Activated CD4-positive, alpha-beta T cell treated with anti-CD3 and anti-CD28 coated beads, Interleukin-2, Interleukin-4, amounts not matched to agents 100 ng/mL and 50 ng/mL, durations not matched to agents 16 hours and 8 hours (primary cell): ENCODE data around the gene SLC25A34.

Experiments used
- DNase-seq: peaks from one replicate; pipeline ENCODE4 v3.0.0-alpha.2; 2020; ENCODE audit warnings: low spot score

The SLC25A34 gene

DNA sequence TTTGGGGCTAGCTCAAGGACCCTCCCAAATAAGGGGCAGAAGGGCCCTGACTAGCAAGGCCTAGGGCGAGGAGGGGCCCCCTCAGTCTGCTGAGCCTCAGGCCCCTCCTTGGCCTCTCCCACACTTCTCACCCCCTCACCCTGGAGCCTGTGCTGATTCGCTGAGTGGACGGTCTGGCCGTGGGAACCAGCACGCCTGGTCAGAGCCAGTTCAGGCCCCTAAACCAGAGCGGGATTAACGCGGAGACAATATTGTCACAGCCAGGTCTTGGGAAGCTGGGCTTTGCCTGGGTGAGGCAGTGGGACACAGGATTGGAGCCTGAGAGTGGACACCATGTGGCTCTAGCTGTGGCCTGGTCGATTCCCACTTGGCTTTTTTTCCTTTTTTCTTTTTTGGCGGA lies 17.7 kb downstream of the SLC25A34 start:
- DNase-seq = no peak

DNA sequence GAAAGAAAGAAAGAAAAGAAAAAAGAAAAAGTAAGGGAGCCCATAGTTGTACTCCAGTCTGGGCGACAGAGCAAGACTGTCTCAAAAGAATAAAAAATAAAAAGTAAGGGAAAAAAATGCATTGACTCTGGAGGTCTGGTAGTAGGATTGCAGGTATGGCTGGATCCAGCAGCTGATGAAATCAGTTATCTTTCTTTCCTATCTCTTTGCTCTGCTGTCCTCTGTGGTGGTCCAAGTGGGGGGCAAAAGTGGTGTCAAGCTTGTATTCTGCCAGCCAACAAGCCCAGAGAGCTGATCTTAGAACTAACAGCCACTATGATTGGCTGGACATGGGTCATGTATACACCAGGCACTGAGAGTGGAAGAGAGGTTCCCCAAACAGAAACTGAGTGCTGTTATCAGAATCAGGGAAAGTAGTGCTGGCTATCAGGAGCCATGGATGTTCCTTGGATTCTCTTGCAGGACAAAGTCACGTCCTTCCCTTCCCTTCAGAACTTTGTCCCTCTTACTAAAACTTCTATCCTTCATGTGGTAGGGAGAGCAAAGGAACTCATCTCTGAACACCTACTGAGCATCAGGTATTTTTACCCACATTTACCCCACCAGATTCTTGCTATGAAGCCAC lies 19.1 kb downstream of the SLC25A34 start:
- no peak for DNase-seq

DNA sequence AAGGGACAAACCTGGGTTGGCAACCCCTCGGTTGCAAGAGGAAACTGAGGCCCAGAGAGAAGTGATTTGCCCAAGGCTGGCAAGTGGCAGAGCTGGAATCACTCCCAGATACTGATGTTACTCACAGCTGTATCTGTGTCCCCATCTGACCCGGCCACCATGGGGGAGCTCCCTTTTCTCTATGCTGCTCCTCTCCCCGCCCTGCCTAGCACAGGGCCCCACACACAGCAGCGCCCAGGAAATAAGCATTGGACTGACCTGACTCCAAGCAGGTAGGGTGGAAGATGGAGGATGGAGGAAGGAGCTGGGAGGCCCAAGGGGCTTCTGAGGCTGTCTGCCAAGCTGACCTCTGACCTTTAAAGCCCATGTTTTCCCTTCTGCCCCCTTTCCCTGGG lies 19.6 kb downstream of the SLC25A34 start:
- no peak for DNase-seq

DNA sequence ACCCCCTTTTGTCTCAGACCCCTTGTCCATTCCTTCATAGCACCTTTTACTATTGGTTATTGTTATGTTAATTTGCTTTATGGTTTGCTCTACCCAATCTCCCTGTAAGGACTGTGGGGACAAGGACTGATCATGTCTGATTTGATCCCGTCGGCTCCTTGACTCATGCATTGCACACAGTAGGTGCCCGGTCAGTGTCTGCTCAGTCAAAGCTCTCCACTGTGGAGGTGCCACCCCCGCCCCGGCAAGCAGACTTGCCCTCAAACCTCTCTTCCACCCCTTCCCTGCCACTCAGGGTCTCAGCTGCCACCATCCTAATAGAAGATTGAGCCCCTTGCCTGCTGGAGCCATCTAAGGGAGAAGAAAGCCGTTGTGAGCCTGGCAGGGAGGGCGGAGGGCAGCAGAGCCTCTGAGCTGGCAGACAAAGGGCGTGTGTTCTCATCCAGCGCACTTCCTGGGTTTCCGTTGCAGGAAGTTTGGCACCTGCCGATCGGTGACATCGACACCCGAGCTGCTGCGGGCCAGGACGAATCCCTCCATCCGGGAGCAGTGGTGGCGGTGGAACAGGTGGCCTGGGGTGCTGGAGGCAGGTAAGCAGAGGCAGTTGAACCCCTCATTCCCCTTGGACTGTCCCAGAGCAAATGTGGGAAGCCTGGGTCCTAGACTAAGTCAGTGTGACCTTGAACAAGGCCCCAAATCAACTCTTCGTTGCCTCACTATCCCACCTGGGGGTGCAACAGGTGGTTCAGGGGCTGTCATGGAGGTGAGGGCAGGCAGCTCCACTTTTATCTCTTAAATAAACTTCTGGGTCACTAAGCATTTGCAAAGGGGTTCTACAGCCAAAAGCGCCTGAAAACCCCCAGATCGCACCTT lies 20.3 kb downstream of the SLC25A34 start:
- DNase-seq = no peak

DNA sequence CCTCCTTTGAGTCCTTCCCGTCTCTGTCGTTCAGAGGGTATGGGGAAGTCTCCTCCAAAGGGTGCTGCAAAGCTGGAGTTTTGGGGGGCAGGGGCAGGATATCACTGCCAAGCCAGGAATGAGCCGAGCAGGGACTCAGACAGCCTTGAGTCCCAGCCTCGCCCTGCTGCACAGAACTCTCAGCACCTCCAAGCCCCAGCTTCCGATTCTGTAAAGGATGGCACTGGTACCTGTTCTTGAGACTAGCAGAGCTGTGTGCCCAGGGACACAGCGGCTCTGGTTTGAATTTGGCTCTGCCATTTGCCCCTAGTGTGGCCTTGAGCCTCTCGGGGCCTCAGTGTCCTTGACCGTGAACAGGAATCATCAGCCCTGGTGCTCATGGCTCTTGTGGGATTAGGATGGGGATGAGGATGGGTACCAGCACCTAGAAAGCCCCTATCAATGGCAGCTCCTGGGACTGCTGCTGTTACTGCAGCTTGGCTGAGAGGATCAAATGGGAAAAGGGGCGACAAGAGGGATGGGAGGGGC lies 21.0 kb downstream of the SLC25A34 start:
- no peak for DNase-seq

DNA sequence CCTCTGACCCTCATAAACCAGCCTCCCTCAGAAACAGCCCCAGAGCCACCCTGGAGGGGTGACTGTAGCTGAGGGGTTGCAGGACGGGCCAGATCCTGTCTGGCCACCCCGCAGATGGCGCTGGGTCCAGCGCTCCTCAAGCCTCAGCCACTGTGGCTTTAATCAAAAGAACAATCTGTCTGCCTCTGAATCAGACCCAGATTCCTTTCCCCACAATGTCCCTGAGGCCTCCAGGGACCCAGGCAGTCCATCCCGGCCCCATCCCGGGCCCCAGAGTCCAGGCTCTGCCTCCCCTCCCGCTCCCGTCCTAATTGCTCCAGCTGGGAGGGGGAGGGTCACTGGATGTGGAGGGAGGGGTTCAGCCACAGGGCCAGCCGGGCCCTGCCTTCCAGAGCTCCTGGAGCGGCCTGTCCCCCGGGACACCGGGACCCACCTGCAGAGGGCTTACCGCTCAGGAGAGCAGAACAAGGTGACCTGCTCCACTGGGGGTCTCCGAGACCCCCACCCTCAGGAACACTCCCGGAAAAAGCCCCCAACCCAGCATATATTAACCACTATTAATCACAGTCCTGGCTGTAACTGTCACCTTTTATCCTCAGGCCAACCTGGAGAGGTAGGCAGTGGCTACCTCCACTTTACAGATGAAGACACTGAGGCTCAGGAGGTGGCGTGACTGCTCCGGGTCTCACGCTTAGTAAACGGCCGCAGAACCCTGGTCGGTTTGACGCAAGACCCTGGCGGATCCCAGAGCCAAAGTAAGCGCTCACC lies 21.7 kb downstream of the SLC25A34 start:
- no peak for DNase-seq

DNA sequence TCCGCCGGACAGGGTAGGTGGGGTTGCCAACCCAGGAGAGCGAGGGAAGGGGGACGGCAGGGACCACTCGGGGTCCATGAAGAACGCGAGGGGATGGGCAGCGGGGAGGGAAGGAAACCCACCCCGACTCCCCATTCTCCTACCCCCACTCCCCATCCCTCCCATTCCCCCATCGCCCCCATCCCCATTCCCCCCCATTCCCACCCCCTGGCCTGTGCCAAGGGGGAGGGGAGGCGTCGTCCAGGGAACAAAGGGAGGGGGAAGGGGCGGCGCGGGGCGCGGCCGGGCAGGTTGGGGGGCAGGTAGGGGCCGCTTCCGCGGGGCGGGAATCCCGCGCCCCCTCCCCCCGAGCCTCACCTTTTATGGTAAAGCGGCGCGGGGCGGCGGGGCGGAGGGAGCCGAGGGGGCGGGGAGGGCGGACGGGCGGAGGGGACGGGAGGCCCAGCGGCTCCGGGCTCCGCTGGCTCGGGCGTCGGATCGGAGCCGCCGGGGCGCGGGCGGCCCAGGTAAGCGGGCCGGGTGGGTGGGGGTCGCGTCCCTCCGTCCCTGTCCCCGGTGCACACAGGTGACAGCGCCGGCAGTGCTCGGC lies 22.4 kb downstream of the SLC25A34 start, which contains the start of gene FBLIM1:
TSS of gene FBLIM1 (plus strand) at position 453 of the 589 bp plus-strand sequence. CDS start 6,189 bp downstream, outside the sequence.
- DNase-seq = no peak

DNA sequence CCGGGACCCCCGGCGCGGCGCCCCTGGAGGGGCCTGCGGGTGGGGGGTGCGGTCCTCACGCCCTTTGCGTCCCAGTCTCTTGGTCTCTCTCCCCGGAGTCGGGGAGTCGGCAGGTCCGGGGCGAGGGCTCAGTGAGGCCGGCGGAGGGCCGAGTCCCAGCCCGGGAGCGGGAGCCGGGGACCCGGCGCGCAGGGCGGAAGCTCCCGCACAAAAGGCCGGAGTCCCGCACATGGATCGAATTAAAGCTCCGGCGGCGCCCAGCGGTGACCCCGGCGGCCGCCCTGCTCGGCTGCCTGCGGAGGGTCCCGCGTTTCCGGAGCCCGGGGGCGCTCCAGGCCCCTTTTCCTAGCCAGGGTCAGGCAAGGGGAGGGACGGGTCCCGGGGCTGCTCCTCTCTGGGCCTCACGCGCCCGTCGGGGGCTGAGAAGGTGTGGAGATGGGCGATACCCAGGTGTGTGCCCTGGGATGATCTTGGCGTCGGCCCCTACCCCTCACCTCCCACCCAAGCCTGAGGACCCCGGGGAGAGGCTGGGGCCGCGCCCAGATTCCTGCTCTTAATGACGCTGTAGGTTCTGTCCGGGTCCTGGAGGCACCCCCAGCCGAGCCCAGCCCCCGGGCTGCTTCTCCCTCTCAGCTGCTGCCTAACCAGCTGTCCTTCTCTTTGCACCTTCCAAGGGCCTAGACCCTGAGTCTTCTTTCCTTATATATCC lies 23.0 kb downstream of the SLC25A34 start:
- no peak for DNase-seq

DNA sequence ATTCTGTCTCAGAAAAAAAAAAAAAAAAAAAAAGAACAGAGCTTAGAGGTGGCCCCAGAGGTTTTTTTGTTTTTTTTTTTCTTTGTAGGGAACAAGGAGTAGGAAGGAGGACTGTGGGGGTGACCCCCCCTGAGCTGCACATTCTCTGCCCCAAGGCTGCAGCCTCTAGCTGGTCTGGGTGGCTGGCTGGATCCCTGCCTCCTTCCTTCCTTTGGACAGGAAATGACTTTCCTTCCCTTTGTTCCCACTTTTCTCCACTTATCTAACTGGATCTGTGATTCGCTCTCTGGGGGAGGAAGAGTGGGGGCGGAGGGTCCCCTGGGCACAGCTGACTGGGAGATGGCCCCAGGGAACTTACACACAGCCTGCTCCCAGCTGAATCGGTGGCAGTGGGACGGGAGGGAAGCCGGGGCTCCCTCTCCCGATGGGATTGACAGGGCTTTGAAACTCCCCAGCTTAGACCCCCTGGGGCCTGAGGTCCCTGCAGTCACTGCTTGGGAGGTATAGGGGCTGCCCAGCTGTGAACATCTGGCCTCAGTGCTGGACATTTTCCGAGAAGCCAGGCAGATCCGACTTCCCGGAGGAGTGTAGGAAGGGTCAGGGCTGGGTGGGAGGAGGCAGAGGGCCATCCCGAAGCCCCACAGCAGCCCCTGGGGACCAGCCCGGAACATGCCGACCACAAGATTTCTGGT lies 24.6 kb downstream of the SLC25A34 start:
- DNase-seq = no peak

DNA sequence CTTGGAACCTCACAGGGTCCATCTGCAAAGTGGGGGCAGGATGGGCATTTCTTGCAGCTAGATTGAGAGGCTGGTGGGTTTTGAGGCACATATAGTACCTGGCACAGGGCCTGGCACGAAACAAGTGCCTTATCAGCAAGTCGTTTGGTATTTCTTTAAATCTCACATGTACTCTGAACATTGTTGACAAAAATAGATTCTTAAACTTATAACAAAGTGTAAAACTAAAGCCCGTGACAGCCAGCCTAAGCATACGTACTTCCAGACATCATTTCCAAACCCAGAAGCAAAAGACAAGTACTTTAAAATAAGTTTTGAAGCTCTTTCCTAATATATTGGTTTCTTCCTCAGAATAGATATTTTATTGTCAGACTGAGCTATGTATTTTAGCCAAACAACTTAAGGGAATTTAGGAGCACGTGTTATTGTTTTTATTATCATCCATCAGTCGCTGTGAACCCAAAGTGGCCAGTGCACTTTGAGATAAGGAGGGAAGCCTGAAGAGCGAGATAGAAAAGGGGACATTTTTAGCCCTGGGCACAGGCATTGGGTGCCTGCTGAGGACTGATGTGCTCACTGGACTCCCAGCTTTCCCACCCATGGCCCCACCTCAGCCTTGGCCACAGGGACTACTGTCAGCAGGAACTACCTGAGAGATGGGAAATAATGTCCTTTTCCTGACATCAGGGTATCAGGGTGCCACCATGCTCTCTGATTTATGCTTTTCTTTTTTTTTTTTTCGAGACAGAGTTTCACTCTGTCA lies 25.5 kb downstream of the SLC25A34 start:
- no peak for DNase-seq

DNA sequence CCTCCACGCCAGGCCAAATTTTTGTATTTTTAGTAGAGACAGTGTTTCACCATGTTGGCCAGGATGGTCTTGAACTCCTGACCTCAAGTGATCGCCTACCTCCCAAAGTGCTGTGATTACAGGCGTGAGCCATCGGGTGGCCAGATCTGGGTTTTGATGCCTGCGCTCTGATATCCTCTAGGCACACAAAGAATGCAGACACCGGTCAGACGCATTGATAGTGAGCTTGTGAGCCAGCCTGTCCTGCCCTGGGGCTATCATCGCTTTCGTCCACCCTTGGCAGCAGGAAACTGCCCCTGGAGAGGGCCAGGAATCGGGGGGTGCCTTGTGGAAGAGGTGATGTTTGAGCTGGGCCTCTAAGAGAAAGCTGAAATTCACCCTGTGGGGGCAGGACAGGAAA lies 26.5 kb downstream of the SLC25A34 start:
- no peak for DNase-seq

DNA sequence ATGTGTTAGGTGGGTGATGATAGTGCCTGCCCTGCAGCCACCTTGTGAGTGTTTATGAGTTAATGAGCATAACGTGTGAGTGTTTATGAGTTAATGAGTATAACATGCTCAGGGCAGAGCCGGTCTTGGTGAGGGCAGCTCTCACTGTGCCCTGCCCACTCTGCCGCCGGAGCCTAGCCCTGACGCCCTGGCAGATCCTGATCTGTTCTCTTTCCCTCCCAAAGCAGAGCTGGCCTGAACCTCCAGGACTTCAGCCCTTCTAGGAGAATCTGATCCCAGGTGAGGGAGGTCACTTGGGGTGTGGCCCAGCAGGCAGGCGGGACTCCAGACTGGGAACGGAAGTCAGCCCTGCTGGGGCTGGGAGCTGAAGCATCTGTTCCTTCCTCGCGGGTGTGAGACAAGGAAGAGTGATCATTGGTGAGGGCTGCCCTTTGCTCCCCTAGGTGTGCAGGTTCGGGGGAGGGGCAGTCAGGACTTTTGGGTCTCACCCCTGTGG lies 28.3 kb downstream of the SLC25A34 start:
- DNase-seq = no peak

DNA sequence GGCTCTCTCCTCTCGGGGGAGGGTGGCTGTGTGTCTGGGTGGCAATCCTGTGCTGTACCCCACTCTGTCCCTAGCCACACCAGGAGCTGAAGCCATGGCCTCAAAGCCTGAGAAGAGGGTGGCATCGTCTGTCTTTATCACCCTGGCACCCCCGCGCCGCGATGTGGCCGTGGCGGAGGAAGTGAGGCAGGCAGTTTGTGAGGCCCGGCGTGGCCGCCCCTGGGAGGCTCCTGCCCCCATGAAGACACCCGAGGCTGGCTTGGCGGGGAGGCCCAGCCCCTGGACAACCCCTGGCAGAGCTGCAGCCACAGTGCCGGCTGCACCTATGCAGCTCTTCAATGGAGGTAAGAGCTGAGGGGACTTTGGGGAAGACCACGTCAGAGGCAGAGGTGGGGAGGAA lies 28.8 kb downstream of the SLC25A34 start:
- no peak for DNase-seq

DNA sequence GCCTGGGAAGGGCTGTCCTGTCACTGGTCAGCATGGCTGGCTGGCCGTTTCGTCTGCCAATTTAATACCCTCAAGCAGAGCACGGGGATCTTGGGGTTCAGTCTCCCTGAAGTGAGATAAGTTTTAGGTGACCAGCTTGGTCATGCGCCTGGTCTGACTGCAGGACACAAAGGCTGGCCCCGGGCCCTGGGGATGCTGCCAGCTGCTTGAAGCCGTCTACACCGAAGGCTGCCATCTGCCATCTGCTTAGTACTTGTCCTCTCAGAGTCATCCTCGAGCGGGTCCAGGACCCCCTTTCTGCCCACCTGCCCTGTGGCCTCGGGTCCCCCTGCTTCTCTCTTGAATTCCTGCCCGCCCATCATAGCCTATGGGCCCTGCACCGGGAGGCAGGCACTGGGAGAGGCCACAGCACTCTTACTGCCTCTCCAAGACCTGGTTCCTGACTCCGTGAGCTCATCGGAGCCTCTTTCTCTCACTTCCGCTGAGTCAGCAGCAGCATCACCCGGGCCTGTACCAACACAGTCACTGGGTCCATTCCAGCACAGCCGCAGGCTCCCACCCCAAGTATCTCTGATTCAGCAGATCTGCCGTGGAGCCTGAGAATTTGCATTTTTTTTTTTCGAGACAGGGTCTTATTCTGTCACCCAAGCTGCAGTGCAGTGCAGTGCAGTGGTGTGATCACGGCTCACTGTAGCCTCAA lies 29.6 kb downstream of the SLC25A34 start:
- no peak for DNase-seq

DNA sequence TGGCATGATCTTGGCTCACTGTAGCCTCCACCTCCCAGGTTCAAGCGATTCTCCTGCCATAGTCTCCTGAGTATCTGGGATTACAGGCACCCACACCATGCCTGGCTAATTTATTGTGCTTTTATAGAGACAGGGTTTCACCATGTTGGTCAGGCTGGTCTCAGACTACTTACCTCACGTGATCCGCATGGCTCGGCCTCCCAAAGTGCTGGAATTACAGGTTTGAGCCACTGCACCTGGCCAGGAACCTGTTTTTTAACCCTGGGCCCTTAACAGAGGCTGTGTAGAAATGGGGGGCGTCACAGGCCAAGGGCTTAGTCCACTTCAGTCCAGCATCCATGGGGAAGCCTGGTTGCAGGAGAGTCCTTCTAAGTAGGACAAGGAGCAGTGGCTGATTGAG lies 31.9 kb downstream of the SLC25A34 start:
- DNase-seq = no peak

DNA sequence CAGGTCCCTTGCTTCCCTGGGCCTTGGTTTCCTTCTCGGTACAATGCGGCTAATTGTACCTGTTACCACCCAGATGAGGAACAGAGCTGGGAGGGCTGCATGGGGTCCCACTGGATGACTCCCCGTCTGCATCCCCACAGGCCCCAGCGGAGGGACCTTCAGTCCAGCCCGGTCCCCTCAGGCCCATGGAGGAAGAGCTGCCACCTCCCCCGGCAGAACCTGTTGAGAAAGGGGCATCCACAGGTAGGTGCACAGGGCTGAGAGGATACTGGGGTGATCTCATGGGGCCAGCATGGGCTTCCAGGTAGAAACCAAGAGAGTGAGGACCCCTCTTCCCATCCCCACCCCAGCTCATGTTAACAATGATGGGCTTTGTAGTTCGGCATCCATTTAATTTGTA lies 32.3 kb downstream of the SLC25A34 start:
- DNase-seq = no peak

DNA sequence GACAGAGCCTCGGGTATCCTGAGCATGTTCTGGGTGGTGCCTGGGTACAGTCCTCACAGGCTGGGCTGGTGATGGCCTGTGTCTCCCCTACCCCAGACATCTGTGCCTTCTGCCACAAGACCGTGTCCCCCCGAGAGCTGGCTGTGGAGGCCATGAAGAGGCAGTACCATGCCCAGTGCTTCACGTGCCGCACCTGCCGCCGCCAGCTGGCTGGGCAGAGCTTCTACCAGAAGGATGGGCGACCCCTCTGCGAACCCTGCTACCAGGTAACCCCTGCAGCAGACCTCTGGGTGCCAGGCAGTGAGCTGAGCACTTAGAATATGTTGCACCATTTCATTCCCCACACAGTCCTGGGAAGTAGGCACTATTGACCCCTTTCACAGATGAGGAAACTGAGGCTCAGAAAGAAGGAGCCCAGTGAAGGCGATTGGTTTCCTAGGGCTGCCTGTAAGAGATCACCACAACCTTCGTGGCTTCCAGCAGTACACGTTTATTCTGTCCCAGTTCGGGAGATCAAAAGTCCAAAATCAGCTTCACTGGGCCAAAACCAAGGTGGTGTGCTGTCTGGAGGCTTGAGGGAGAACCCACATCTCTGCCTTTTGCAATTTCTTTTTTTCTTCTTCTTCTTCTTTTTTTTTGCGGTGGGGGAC lies 34.4 kb downstream of the SLC25A34 start:
- no peak for DNase-seq

DNA sequence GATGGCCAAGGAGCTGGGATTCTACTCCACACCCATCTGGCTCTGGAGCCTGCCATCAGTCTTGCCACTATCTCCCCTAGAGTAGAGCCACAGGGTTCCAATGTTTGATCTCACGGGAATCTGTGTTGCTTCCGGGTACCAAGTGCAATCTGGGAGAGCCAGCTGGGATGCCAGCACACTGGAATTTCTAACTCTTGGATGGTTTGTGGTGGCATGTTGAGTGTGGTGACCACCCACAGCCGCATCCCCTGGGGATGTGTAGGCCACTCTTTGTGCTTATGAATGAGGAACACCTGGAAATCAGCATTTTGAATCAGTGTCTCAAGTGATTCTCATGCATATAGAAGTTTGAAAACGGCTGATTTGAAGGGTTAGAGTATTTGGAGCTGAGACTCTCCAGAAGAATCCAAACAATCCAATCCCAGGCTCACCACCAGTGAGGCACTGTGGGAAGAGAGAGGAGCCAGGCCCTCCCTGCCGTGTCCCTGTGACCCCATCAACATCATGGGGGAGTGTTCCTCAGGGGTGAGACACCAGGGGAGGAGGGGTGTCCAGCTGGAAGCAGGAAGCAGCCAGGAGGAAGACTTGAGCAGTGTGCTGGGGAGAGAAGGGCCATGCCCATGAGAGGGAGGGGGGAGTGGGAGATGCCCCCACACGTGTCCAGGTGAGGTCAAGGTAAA lies 35.9 kb downstream of the SLC25A34 start:
- no peak for DNase-seq
